Measurements from ENCODE around the gene ACOXL. TPM values are rescaled to one million over a fixed set of nuclear protein-coding genes. Genes with fewer than 3 reads are reported as not detected.

The ACOXL gene
- total RNA-seq, 4 donors from 2014 or later = 0.64 TPM; not detected in 3

- 75% methylated on average over 2 of the region's 2 CpGs for WGBS
- Histone ChIP-seq H3K4me1 (peaks cover 4% of the 10 kb centered on the region), H3K36me3 (no peaks in the 10 kb centered on the region), H3K9me3 (no peaks in the 10 kb centered on the region), H3K27ac (no peak overlapping the region), H3K4me3 (no peak overlapping the region), H3K27me3 (peaks cover 89% of the 10 kb centered on the region)
- DNase-seq (ENCODE audit: low spot score in 2 of 2) = no peak
- TF ChIP-seq EP300 (IDR thresholded peaks at IDR 0.05) (no peak), POLR2AphosphoS5 (IDR thresholded peaks at IDR 0.05) (no peak), POLR2A (IDR thresholded peaks at IDR 0.05) (no peak), CTCF (IDR thresholded peaks at IDR 0.05) (no peak)
Observed at GRCh38 chr2:110737783-110738182, 5.4 kb downstream of the ACOXL start.

- no peak for TF ChIP-seq EP300 (IDR thresholded peaks at IDR 0.05)
- no peak for TF ChIP-seq POLR2AphosphoS5 (IDR thresholded peaks at IDR 0.05)
- TF ChIP-seq CTCF (IDR thresholded peaks at IDR 0.05) = no peak
- TF ChIP-seq POLR2A (IDR thresholded peaks at IDR 0.05) = no peak
- Histone ChIP-seq H3K27me3 (peaks cover 61% of the 10 kb centered on the region), H3K4me1 (no peaks in the 10 kb centered on the region), H3K27ac (no peak overlapping the region), H3K9me3 (no peaks in the 10 kb centered on the region), H3K4me3 (no peak overlapping the region), H3K36me3 (no peaks in the 10 kb centered on the region)
- DNase-seq (ENCODE audit: low spot score in 2 of 2) = no peak
- WGBS = 89% methylated on average over 9 of the region's 9 CpGs
Observed at GRCh38 chr2:110740747-110741349, 8.5 kb downstream of the ACOXL start.

GRCh38 chr2:110741491-110741980 is 9.2 kb downstream of the ACOXL start:
- H3K4me3 ChIP-seq = no peak overlapping the region
- no peaks in the 10 kb centered on the region for H3K9me3 ChIP-seq
- 41% methylated on average over 9 of the region's 9 CpGs for WGBS
- no peaks in the 10 kb centered on the region for H3K4me1 ChIP-seq
- H3K27me3 ChIP-seq = peaks cover 54% of the 10 kb centered on the region
- no peak overlapping the region for H3K27ac ChIP-seq
- TF ChIP-seq POLR2A (IDR thresholded peaks at IDR 0.05) (no peak), EP300 (IDR thresholded peaks at IDR 0.05) (no peak), POLR2AphosphoS5 (IDR thresholded peaks at IDR 0.05) (no peak), CTCF (IDR thresholded peaks at IDR 0.05) (no peak)
- DNase-seq (ENCODE audit: low spot score in 2 of 2) = no peak
- no peaks in the 10 kb centered on the region for H3K36me3 ChIP-seq

- DNase-seq (ENCODE audit: low spot score in 2 of 2) = no peak
- H3K4me1 ChIP-seq = no peaks in the 10 kb centered on the region
- H3K9me3 ChIP-seq = no peaks in the 10 kb centered on the region
- H3K4me3 ChIP-seq = no peak overlapping the region
- no peaks in the 10 kb centered on the region for H3K36me3 ChIP-seq
- TF ChIP-seq EP300 (IDR thresholded peaks at IDR 0.05) = no peak
- TF ChIP-seq POLR2A (IDR thresholded peaks at IDR 0.05) = no peak
- TF ChIP-seq CTCF (IDR thresholded peaks at IDR 0.05) = no peak
- no peak for TF ChIP-seq POLR2AphosphoS5 (IDR thresholded peaks at IDR 0.05)
- peaks cover 46% of the 10 kb centered on the region for H3K27me3 ChIP-seq
- WGBS = 84% methylated on average over 2 of the region's 2 CpGs
- H3K27ac ChIP-seq = no peak overlapping the region
Observed at GRCh38 chr2:110742412-110742811, 10.0 kb downstream of the ACOXL start.

- 90% methylated on average over 5 of the region's 5 CpGs for WGBS
- no peaks in the 10 kb centered on the region for H3K36me3 ChIP-seq
- H3K4me1 ChIP-seq = no peaks in the 10 kb centered on the region
- H3K27me3 ChIP-seq = peaks cover 48% of the 10 kb centered on the region
- H3K9me3 ChIP-seq = no peaks in the 10 kb centered on the region
- H3K27ac ChIP-seq = no peak overlapping the region
- DNase-seq (ENCODE audit: low spot score in 2 of 2) = no peak
- H3K4me3 ChIP-seq = no peak overlapping the region
- TF ChIP-seq POLR2A (IDR thresholded peaks at IDR 0.05) = no peak
- no peak for TF ChIP-seq CTCF (IDR thresholded peaks at IDR 0.05)
- TF ChIP-seq EP300 (IDR thresholded peaks at IDR 0.05) = no peak
- TF ChIP-seq POLR2AphosphoS5 (IDR thresholded peaks at IDR 0.05) = no peak
Observed at GRCh38 chr2:110743600-110743999, 11.2 kb downstream of the ACOXL start.
